BLaER1 treated with 17β-estradiol and CSF1 and Interleukin-3, amounts not matched to agents 10 nM and 100 nM (cell line): ENCODE data around the gene DGKD.
A peak's percentile ranks its signal among the peaks of the same experiment; 100 is the strongest.
"Not testable (repeated sequence)": the region's sequence is repeated elsewhere in the genome, so short reads cannot be mapped to it uniquely, and the experiment has no call there.

ENCODE experiments used
- H3K27ac ChIP-seq, 11 experiments: shearing (Covaris generic); formaldehyde crosslinking; 2 replicates each; pipeline ENCODE4 v1.8.1; 2022
- H3K27me3 ChIP-seq, 11 experiments: shearing (Covaris generic); formaldehyde crosslinking; 2 replicates each; pipeline ENCODE4 v1.8.1; 2022
- H3K36me3 ChIP-seq, 11 experiments: shearing (Covaris generic); formaldehyde crosslinking; 2 replicates each; pipeline ENCODE4 v1.8.1; 2022
- H3K4me1 ChIP-seq, 10 experiments: shearing (Covaris generic); formaldehyde crosslinking; 2 replicates each; pipeline ENCODE4 v1.8.1; 2022
- H3K4me2 ChIP-seq, 11 experiments: shearing (Covaris generic); formaldehyde crosslinking; 2 replicates each; pipeline ENCODE4 v1.8.1; 2022
- H3K4me3 ChIP-seq, 10 experiments: shearing (Covaris generic); formaldehyde crosslinking; 2 replicates each; pipeline ENCODE4 v1.8.1; 2022
- H3K9ac ChIP-seq, 11 experiments: shearing (Covaris generic); formaldehyde crosslinking; 2 replicates each; pipeline ENCODE4 v1.8.1; 2022
- H3K9me3 ChIP-seq, 11 experiments: shearing (Covaris generic); formaldehyde crosslinking; replicated peaks in 1 of 11; 2 replicates each; pipeline ENCODE4 v1.8.1; 2022
- H4K20me1 ChIP-seq, 11 experiments: shearing (Covaris generic); formaldehyde crosslinking; 2 replicates each; pipeline ENCODE4 v1.8.1; 2022
- Cebpa-rat ChIP-seq, 11 experiments: shearing (Covaris generic); IDR thresholded peaks; 2 replicates each; pipeline ENCODE4 v1.8.1; 2022

The DGKD gene

DNA sequence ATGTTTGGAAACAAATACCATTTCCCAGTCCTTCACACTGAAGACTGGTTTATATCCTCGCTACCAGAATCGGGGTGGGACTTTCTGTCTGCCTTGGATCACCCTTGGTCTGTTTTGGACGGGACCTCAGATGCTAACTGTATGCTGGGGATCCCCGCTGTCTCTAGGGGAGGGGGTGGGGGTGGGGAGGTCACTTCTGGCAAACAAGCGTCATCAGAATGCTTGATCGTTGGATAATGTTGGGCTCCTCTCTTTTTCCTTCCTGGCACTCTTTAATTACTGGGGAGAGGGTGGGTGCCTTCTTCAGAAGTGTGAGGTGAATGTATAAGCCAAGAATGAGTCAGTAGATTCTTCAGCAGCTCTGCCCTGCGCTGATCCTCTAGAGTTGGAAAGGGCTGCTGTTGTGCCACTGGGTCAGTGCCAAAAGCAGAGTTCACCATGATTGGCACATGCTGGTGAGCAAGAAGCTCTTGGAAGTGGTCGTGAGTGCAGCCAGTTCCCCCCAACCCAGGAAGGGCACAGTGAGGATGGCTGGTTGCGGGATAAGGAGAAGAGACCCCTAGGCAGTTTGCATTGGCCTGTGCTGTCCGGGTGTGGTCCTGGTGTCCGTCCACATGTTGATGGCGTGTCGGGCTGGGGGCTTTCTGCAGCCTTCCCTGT, 32.2 kb downstream of the DGKD start:
- Histone ChIP-seq H3K36me3 (peaks cover 30 to 91% (median 70%) of the 10 kb centered on the region in 11 experiments), H3K9ac (peak overlapping the region in 4 of 11 experiments; percentile 65 to 76 (median 69); a peak in 8 of 22 replicates), H3K4me2 (peak overlapping the region; percentile 73 to 97 (median 91)), H3K4me1 (peaks cover 63 to 88% (median 69%) of the 10 kb centered on the region in 10 experiments), H3K4me3 (peak overlapping the region in 3 of 10 experiments; percentile 8 to 44 (median 43); a peak in 4 of 20 replicates), H3K9me3 (peaks cover 0 to 11% (median 0%) of the 10 kb centered on the region in 11 experiments; a peak in 6 of 22 replicates), H3K27ac (peak overlapping the region in 8 of 11 experiments; percentile 14 to 75 (median 62); a peak in 13 of 22 replicates), H3K27me3 (no peaks in the 10 kb centered on the region), H4K20me1 (peaks cover 59 to 100% (median 99%) of the 10 kb centered on the region in 11 experiments; a peak in 21 of 22 replicates)
- TF ChIP-seq Cebpa-rat (IDR thresholded peaks at IDR 0.05), result no peak

- peak overlapping the region; percentile 73 to 97 (median 91); a peak in 21 of 22 replicates for H3K4me2 ChIP-seq
- peak overlapping the region in 6 of 11 experiments; percentile 2 to 75 (median 48); a peak in 8 of 22 replicates for H3K27ac ChIP-seq
- no peak for TF ChIP-seq Cebpa-rat (IDR thresholded peaks at IDR 0.05)
- peak overlapping the region in 7 of 11 experiments; percentile 3 to 70 (median 63); a peak in 8 of 22 replicates for H3K9ac ChIP-seq
- peaks cover 37 to 91% (median 72%) of the 10 kb centered on the region in 11 experiments for H3K36me3 ChIP-seq
- peaks cover 54 to 100% (median 99%) of the 10 kb centered on the region in 11 experiments; a peak in 21 of 22 replicates for H4K20me1 ChIP-seq
- peak overlapping the region in 2 of 10 experiments; percentile 43 to 44; a peak in 2 of 20 replicates for H3K4me3 ChIP-seq
- no peaks in the 10 kb centered on the region for H3K27me3 ChIP-seq
- peaks cover 0 to 11% (median 0%) of the 10 kb centered on the region in 11 experiments; a peak in 6 of 22 replicates for H3K9me3 ChIP-seq
- peaks cover 57 to 81% (median 62%) of the 10 kb centered on the region in 10 experiments for H3K4me1 ChIP-seq
These were observed 32.9 kb downstream of the DGKD start for GRCh38 chr2:233387225-233387624.

DNA sequence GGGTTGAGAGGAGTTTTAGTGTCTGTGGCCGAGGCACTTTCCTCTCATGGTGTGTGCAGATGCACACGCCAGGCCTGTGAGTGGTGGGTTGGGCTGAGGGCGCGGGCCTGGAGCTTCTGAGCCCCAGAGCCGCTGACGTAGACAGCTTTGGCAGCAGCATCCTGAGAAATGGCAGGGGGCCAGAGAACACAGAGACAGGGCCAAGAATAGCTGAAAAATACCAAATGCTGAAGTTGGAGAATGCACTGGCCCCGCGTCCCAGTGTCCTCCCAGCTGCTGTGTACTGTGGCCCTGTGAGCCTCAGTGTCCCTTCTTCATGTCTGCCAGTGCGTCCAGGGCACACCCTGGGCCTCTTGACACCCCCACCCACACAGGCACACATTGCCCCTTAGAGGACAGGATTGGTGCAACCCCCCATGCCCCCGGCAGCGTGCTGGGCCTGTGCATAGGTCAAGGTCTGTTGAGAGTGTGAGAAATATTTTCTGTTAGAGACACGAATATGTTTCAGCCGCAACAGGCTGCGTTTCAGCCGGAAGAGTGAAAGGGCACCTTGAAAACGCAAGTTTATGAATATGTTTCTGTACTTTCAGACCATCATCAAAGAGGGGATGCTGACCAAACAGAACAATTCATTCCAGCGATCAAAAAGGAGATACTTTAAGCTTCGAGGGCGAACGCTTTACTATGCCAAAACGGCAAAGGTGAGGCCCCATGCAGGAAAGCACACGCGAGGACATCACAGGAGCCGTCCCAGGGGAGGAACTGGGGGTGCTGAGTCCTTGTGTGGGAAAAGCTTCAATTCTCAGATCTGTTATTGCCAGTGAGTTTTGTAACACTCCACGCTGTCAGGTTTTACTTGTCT, 33.6 kb downstream of the DGKD start:
- TF ChIP-seq Cebpa-rat (IDR thresholded peaks at IDR 0.05), result no peak
- Histone ChIP-seq H3K9me3 (peaks cover 0 to 11% (median 0%) of the 10 kb centered on the region in 11 experiments; a peak in 6 of 22 replicates), H4K20me1 (peaks cover 49 to 100% (median 96%) of the 10 kb centered on the region in 11 experiments; a peak in 21 of 22 replicates), H3K4me2 (peak overlapping the region; percentile 73 to 97 (median 91)), H3K27me3 (no peaks in the 10 kb centered on the region), H3K4me1 (peaks cover 52 to 74% (median 55%) of the 10 kb centered on the region in 10 experiments), H3K27ac (peak overlapping the region in 7 of 11 experiments; percentile 2 to 74 (median 24); a peak in 7 of 22 replicates), H3K9ac (peak overlapping the region in 8 of 11 experiments; percentile 2 to 70 (median 33); a peak in 10 of 22 replicates), H3K36me3 (peaks cover 41 to 91% (median 72%) of the 10 kb centered on the region in 11 experiments), H3K4me3 (peak overlapping the region in 2 of 10 experiments; percentile 43 to 44; a peak in 2 of 20 replicates)

DNA sequence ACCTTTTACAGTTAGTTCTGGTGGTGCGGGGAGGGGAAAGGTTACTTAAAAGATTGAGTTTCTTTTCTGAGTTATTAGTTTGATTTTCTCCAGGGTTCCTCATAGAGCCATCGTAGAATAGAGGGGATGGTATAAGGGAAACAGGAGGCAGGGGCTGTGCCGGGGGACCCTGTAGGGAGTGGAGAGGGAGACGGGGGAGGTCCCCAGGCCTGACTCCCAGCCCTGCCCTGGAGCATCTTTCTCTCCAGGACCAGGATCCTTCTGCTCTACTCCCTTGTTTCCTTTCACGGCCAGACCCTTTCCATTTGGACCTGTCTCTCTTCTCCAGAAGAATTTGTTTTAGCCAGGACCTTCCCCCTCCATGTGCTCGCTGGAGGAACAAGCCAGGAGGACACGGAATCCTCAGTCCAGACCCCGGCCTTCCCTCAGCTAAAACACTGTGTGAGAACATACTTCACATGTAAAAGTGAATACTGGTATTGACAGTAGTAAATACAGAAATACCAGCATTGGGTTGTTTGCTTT, 35.4 kb downstream of the DGKD start:
- Histone ChIP-seq H3K9me3 (peaks cover 0 to 11% (median 0%) of the 10 kb centered on the region in 11 experiments; a peak in 6 of 22 replicates), H3K36me3 (peaks cover 59 to 94% (median 82%) of the 10 kb centered on the region in 11 experiments)
- TF ChIP-seq Cebpa-rat (IDR thresholded peaks at IDR 0.05), result no peak

GRCh38 chr2:233395687-233396086, 41.4 kb downstream of the DGKD start:
- H3K27ac ChIP-seq, result peak overlapping the region in 1 of 11 experiments; percentile 28; a peak in 1 of 22 replicates
- no peak overlapping the region for H3K4me2 ChIP-seq
- H3K4me1 ChIP-seq, result peaks cover 26 to 43% (median 29%) of the 10 kb centered on the region in 10 experiments
- no peak for TF ChIP-seq Cebpa-rat (IDR thresholded peaks at IDR 0.05)
- no peak overlapping the region for H3K9ac ChIP-seq
- H3K36me3 ChIP-seq, result peaks cover 67 to 97% (median 95%) of the 10 kb centered on the region in 11 experiments
- H3K9me3 ChIP-seq, result peaks cover 0 to 15% (median 0%) of the 10 kb centered on the region in 11 experiments; a peak in 3 of 22 replicates
- H3K4me3 ChIP-seq, result no peak overlapping the region
- H4K20me1 ChIP-seq, result peaks cover 5 to 97% (median 79%) of the 10 kb centered on the region in 11 experiments; a peak in 20 of 22 replicates
- no peaks in the 10 kb centered on the region for H3K27me3 ChIP-seq

More for the DNA sequence above, 35.4 kb downstream of the DGKD start:
- H3K27me3 ChIP-seq, result no peaks in the 10 kb centered on the region
- H3K4me2 ChIP-seq, result no peak overlapping the region
- H3K4me3 ChIP-seq, result no peak overlapping the region
- H4K20me1 ChIP-seq, result peaks cover 35 to 100% (median 93%) of the 10 kb centered on the region in 11 experiments; a peak in 21 of 22 replicates
- peaks cover 37 to 56% (median 38%) of the 10 kb centered on the region in 10 experiments for H3K4me1 ChIP-seq
- H3K27ac ChIP-seq, result no peak overlapping the region
- H3K9ac ChIP-seq, result no peak overlapping the region

GRCh38 chr2:233396726-233397665, 42.7 kb downstream of the DGKD start:
- not testable (repeated sequence) for H3K27me3 ChIP-seq, H3K4me3 ChIP-seq, H3K4me2 ChIP-seq, H3K9ac ChIP-seq
- H4K20me1 ChIP-seq, result peaks cover 5 to 97% (median 79%) of the 10 kb centered on the region in 11 experiments; a peak in 20 of 22 replicates
- H3K27ac ChIP-seq, result peak overlapping the region in 1 of 11 experiments; percentile 28; a peak in 2 of 22 replicates
- H3K4me1 ChIP-seq, result peaks cover 28 to 55% (median 41%) of the 10 kb centered on the region in 10 experiments
- H3K9me3 ChIP-seq, result peaks cover 0 to 15% (median 0%) of the 10 kb centered on the region in 11 experiments; a peak in 3 of 22 replicates
- H3K36me3 ChIP-seq, result peaks cover 60 to 97% (median 95%) of the 10 kb centered on the region in 11 experiments
